Tibial nerve (tissue), 3 donors: Measurements from ENCODE around the gene FAM222B.

Source experiments
- POLR2A ChIP-seq, 2 donors: fragments of 450-650 bp; IDR thresholded peaks; one replicate each; pipeline ENCODE4 v1.6.1; 2017; ENCODE audit warnings: antibody characterized with exemption in 2 of 2, mild to moderate bottlenecking in 2 of 2, moderate library complexity in 2 of 2
- TF ChIP-seq, protein P1 (sequence below), 5 experiments: fragments of 200-600 bp in 3 of 5; fragments of 450-650 bp in 2 of 5; sonication (generic) in 3 of 5; IDR thresholded peaks; one replicate each; pipeline ENCODE4 v1.5.1; 2016 to 2019; ENCODE audit warnings: antibody characterized with exemption in 5 of 5, mild to moderate bottlenecking in 3 of 5, moderate library complexity in 2 of 5

DNA sequence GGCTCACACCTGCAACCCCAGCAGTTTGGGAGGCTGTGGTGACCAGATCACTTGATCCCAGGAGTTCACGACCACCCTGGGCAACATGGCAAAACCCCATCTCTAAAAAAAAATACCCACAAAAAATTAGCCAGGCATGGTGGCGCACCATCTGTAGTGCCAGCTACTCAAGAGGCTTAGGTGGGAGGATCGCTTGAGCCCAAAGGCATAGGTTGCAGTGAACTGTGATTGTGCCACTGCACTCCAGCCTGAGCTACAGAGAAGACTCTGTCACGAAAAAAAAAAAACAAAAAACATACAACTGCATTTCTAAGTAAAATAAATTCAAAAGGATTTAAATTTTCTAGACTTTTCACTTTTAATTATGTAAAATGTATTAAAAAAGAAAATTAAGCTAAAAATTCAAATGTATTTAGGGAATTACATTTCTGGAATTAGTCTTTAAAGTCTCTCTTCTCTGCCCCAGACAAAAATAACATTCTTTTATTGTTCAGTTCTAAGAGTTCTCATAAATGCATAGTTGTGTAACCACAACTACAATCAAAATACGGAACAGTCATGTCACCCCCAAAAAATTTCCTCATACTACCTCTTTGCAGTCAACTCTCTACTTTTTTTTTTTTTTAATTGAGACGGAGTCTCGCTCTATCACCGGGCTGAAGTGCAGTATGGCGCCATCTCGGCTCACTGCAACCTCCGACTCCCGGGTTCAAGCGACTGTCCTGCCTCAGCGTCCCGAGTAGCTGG, 14.1 kb downstream of the FAM222B start:
- no peak for TF ChIP-seq POLR2A (IDR thresholded peaks at IDR 0.05)
- TF ChIP-seq, protein P1, sequence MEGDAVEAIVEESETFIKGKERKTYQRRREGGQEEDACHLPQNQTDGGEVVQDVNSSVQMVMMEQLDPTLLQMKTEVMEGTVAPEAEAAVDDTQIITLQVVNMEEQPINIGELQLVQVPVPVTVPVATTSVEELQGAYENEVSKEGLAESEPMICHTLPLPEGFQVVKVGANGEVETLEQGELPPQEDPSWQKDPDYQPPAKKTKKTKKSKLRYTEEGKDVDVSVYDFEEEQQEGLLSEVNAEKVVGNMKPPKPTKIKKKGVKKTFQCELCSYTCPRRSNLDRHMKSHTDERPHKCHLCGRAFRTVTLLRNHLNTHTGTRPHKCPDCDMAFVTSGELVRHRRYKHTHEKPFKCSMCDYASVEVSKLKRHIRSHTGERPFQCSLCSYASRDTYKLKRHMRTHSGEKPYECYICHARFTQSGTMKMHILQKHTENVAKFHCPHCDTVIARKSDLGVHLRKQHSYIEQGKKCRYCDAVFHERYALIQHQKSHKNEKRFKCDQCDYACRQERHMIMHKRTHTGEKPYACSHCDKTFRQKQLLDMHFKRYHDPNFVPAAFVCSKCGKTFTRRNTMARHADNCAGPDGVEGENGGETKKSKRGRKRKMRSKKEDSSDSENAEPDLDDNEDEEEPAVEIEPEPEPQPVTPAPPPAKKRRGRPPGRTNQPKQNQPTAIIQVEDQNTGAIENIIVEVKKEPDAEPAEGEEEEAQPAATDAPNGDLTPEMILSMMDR (IDR thresholded peaks at IDR 0.05) = no peak
